GM23248 (cell line): ENCODE data around the gene CROCC2.

Source experiments
- EZH2 ChIP-seq: fragments of 200-600 bp; sonication (generic); IDR thresholded peaks from 2 replicates; pipeline ENCODE4 v1.6.1; 2018; ENCODE audit warnings: antibody characterized with exemption, mild to moderate bottlenecking; ENCODE audit not compliant: insufficient read depth, poor library complexity, severe bottlenecking
- EZH2phosphoT487 ChIP-seq: fragments of 200-600 bp; sonication (generic); IDR thresholded peaks from 2 replicates; pipeline ENCODE4 v1.6.1; 2018; ENCODE audit warnings: antibody characterized with exemption, moderate library complexity, mild to moderate bottlenecking, low read depth; ENCODE audit not compliant: insufficient read depth

DNA sequence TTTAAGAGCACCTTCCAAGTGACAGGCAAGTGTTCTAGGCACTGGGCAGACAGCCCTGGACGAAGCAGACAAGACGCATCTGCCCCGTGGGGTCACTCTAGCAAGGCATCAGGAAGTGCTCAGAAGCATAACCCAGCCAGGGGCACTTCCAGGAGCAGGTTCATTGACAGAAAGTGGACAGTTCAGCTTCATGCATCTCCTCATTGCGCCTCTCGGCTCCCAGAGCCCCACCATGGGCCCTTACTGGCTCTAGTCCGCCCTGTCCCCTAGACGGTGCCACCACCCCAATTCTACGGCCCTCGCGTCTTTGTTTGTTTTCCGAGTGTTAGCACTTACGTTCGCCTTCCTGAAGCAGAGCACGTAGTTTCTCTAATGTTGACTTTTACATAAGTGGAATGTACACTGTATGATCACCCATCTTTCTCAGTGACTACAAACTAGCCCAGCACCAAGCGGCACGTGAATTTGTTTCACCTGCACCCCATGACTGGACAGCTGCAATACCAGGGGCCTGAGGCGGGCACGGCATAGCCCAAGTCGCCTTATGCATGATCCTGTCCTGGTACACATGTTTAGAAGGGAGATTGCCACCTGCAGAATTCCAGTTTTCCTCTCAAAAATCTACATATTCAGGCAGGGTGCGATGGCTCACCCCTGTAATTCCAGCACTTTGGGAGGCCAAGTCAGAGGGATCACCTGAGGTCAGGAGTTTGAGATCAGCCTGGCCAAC lies 125.5 kb downstream of the CROCC2 start:
- TF ChIP-seq EZH2phosphoT487 (no peak), EZH2 (no peak)
